Activated CD8-positive, alpha-beta memory T cell treated with anti-CD3 and anti-CD28 coated beads for 1 hour (primary cell): ENCODE measurements around the gene GNAI2.
A peak's percentile ranks its signal among the peaks of the same experiment; 100 is the strongest.
"Not testable (repeated sequence)": the region's sequence is repeated elsewhere in the genome, so short reads cannot be mapped to it uniquely, and the experiment has no call there.

ENCODE experiments used
- DNase-seq, 2 donors: peaks; one replicate each; pipeline ENCODE4 v3.0.0-alpha.2; 2020; ENCODE audit warnings: low read depth in 1 of 2; ENCODE audit errors: extremely low read depth in 1 of 2

The GNAI2 gene

DNA sequence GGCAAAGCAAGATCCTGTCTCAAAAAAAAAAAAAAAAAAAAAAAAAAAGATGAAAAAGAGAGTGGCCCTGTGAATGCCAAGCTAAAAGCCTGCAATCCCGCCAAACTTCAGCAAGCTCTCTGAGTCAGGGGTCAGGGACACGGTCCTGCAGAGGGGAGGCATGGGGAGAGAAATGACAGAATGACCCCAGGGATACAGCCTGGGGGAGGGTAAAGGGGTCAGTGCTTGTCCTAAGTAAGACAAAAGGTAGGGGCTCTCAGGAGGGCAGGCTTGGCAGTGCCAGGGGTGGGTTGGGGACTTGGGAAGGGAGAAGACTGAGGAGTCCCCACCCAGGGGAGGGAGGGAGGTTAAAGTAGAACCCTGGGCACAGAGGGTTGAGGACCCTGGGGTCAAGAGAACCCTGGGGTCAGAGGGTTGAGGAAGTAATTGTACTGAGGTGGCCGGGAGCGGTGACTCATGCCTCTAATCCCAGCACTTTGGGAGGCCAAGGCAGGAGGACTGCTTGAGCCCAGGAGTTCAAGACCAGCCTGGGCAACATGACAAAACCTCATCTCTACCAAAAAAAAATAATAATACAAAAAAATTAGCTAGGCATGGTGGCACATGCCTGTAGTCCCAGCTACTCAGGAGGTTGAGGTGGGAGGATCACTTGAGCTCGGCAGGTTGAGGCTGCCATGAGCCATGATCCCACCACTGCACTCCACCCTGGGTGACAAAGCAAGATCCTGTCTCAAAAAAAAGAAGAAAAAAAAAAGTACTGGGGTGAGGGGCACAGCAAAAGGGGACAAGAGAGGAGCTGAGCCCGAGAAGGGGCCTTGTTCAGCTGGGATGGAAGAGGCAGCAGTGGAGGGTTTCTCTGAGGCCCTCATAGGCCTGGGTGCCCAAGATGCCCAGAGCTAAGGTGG lies 27.7 kb downstream of the GNAI2 start:
- no peak for DNase-seq

DNA sequence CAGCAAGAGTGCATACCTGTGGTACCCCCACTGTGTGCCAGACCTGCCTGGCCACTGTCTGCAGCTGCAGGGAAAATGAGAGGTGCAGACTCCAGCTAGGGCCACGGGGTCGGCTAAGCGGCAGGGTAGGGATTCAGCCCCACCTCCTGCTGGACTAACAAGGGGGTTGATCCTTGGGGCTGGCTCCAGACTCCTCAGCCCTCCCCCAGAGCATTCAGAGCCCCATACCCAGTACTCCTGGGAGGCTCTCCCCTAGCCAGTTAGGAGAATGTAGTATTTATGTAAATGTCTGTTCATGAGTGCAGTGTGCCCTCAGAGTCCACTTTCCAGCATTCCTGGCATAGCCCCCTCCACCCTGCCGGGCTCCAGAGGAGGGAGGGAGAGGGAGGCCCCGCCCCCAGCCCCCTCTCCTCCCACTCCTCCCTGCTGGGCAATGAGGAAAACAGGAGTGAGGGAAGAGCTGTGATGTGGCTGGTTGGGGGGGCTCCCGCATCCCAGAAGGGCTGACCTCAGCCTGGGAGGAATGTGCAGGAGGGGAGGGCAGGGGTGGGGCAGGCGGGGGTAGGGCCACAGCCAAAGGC lies 28.5 kb downstream of the GNAI2 start:
- DNase-seq, result no peak

DNA sequence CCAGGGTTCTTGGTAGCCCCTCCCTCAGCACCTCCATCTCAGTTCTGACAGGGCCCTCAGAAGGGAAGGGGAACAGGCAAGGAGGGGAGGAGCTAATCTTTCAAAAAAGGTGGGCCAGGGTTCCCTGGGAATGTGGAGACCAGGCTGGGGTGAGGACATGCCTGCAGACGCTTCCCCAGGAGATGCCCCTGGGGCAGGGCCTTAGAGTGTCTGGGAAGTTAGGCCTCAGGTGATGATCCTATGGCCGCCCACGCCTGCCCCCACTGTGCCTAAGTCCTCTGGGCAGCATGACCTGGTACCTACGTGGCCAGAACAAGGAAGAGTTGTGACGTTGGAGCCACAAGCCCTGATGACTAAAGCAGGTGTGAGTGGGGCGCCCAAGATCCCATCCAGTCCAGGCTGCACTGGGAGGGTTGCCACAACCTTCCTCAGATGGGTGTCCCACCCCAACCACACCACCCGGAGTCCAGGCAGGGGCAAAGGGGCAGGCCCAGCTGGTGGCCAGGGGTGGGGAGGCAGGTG lies 29.0 kb downstream of the GNAI2 start:
- DNase-seq, result no peak

GRCh38 chr3:50265571-50265970 lies 29.6 kb downstream of the GNAI2 start:
- DNase-seq, result no peak

DNA sequence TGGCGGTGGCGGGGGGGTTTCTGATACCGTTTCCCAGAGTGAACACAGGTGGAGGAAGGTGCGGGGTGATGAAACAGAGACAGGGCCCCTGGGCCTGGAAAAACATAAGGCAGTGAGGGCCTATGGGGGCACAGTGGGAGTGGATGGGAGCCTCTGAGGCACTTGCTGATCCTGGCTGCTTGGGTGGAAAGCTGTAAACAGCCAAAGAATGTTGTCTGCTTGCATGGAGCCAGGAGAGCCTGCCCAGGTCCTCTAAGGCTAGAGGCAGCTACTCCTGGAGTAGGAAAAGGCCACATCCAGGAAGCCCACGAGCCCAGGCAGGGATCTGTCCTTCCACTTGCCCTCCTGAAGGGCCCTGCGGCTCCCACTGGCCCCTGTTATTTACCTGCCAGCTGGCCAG lies 30.0 kb downstream of the GNAI2 start:
- no peak for DNase-seq

DNA sequence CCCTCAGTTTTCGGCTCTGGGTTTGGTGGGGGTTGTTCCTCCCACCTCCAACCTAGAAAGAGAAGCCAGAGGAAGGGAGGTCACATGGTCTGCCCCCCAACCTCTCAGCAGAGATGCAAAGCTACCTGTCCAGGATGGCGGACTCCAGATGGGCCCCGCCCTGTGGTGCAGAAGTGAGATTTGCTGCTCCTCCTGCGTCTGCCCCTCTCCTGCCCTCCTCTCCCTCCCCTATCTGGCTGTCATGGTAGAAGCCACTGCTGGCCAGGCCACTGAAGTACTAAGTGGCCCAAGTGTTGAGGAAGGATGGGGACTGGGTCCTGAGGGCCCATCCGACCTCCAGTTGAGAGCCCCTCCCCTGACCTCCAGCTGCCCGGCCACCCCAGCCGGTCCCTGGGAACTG lies 30.8 kb downstream of the GNAI2 start:
- no peak for DNase-seq

DNA sequence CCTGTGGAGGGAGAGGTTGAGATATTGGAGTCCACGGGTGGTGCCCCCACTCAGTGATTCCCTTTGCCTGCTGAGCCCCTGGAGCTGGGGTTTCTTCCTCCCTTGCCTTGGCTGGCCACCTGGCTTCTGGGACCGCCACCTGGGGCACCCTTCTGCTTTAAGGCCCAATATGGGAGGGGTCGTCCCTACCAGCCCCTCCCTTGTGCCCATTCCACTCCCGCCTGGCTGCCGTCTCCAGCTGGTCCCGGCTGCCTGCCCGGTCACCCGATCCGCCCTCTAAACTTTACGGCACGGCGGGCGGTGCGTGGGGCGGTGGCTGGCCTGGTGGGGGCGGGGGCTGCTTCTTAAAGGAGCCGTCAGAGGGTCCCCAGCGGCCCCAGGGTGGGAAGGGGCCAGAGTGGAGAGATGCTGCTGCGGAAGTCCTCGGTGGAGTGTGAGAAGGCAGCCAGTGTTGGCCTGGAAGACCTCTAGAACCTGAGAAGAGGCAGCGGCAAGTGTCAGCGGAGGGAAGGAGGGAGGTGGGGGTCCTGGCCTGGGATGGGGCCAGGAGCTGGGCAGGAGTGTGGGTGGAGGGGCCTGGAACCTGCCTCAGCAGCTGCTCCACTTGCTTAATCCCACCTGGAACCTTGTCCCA lies 31.4 kb downstream of the GNAI2 start:
- no peak for DNase-seq

DNA sequence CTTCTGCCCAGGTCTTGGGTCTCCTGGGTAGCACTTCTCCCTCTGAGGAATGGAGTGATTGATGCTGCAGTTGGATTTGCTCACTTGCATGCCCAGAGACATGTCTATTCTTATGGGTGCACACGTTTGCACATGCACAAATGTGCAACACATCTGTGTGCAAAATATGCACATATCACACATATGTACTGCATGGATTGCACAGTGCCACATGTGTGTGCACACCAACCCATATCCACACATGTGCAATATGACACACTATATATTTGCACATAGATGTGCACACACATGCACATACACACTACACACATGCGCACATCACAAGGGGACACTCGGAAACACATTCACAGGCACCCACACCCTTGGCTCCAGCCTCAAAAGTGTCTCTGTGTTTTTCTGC lies 32.3 kb downstream of the GNAI2 start:
- DNase-seq, result no peak

DNA sequence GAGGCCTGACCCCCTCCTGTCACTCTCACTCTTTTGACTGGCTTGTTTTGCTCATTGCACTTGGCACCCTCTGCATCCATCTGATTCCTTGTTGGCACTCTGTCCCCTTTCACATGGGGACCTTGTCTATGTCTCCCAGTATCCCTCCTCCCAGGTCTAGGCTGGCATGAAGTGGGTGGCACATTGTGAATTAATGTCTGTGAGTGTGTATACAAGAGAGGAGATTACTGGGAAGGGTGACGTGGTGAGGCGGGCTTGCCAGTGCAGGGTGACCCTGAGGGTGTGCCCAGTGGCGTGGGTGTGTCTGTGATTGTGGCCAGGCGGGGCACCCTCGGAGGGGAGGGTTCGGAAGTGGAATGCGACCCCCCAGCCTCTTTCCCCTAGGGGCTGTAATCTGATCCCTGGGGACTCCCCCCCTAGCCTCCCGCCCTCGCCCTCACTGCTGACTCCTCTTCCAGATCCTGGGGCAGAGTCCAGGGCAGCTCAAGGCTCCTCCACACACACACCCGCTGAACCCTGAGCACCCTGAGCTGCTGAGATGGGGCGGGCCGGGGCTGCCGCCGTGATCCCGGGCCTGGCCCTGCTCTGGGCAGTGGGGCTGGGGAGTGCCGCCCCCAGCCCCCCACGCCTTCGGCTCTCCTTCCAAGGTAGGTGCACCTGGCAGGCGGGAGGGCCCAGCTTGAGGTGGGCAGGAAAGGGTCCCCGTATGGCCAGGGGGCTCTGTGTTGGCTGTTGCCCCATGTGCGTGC lies 32.9 kb downstream of the GNAI2 start, which contains the start of gene SEMA3B:
Gene SEMA3B (plus strand): TSS at position 445 of the 749 bp plus-strand sequence. CDS start 94 bp downstream, at position 539.
- no peak for DNase-seq

DNA sequence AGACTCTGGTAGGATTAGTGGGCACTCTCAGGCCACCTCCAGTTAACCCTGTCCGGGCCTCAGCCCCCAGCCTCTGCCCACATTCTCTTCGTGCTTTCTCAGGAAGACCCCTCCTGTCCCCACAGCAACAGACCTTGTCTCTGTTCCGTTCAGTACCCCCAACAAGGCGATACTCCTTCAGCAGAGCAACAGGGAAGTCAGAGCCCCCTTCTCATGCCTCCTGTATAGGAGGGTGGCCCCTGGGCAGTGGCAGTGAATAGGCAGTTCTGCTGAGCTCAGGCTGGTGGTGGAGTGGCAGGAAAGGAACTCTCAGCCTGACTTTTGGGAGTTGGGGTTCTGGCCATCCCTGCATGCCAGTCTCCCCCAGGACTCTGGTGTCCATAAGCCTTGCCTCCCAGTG lies 33.5 kb downstream of the GNAI2 start:
- no peak for DNase-seq

- DNase-seq, result no peak
Measured at GRCh38 chr3:50269977-50270413, 34.0 kb downstream of the GNAI2 start.

- DNase-seq, result no peak
Measured at GRCh38 chr3:50270422-50271224, 34.6 kb downstream of the GNAI2 start.

DNA sequence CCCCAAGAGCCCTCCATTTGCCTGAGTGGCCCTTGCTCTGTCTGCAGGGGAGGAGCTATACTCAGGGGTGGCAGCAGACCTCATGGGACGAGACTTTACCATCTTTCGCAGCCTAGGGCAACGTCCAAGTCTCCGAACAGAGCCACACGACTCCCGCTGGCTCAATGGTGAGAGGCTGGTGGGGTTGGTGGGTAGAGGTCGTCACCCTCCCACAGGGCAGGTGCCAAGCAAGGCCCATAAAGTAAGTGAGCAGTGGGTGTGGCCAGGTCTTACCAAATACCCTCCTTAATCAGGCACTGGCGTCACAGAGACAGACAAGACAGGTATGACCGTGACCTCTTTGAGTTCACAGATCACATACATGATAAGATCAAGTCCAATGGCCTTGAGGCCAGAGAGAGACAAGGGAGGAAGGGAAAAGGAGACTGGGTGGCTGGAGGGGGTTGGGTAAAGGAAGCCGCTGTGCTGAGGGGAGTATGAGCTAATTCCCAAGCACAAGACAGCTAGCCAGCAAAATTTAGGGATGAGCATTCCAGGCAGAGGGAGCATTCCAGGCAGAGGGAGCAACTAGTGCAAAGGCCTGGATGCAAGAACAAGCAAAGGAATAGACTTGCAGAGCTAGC lies 35.4 kb downstream of the GNAI2 start:
- DNase-seq, result no peak

GRCh38 chr3:50272538-50272910 lies 36.5 kb downstream of the GNAI2 start:
- not testable (repeated sequence) for DNase-seq

- DNase-seq, result peak; percentile 60 to 84
Measured at GRCh38 chr3:50272911-50273688, 37.1 kb downstream of the GNAI2 start.

DNA sequence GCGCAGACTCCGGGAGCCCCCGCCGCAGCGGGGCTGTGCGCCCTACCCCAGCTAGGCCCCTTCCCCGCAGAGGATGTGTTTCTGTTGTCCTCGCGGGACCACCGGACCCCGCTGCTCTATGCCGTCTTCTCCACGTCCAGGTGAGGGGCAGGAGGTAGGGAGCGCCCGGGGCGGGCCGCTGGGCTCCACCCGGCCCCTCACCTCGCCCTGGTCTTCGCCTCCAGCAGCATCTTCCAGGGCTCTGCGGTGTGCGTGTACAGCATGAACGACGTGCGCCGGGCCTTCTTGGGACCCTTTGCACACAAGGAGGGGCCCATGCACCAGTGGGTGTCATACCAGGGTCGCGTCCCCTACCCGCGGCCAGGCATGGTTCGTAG lies 37.7 kb downstream of the GNAI2 start:
- DNase-seq, result no peak

DNA sequence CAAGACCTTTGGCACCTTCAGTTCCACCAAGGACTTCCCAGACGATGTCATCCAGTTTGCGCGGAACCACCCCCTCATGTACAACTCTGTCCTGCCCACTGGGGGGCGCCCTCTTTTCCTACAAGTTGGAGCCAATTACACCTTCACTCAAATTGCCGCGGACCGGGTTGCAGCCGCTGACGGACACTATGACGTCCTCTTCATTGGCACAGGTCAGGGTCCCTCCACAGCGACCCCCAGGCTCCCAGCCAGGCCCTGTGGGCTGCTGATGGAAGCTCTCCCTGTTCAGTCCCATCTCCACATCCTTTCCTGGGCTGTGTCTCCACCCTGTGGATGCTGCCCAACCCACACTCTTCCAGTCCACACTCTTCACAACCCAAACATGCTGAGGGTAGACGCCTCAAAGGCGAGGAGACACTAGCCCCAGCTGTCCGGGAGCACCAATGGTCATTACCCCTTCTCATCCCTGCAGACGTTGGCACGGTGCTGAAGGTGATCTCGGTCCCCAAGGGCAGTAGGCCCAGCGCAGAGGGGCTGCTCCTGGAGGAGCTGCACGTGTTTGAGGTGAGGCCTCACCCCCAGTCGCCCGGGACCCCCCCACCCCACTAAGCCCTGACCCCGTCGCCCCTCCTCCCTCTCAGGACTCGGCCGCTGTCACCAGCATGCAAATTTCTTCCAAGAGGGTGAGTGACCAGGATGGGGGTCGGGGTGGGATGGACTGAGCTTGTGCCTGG lies 38.5 kb downstream of the GNAI2 start:
- DNase-seq, result peak; percentile 32 to 59
